MCF 10A (cell line): ENCODE results near the gene KRT86. TPM values are rescaled to one million over a fixed set of nuclear protein-coding genes. Genes with fewer than 3 reads are reported as not detected.
A peak's percentile ranks its signal among the peaks of the same experiment; 100 is the strongest.

Experiments used
- BruUV-seq: library from RNA; stranded (reverse); fragments of 400-500 nt; replicated peaks from 2 replicates; lab custom pipeline; 2021; lab: Mats Ljungman, UMichigan
- CTCF ChIA-PET: fragments of 300-600 bp; sonication (Branson Sonifier 250); formaldehyde crosslinking; extraction: SDS; loops from one replicate; lab custom pipeline; 2021; ENCODE audit warnings: antibody characterized with exemption, inconsistent platforms; lab: Yijun Ruan, JAX
- POLR2A ChIA-PET: fragments of 300-600, 350-650 bp; sonication (Branson Sonifier 250); formaldehyde crosslinking; extraction: SDS; loops from one replicate; lab custom pipeline; 2020; ENCODE audit warnings: antibody characterized with exemption, inconsistent platforms; lab: Yijun Ruan, JAX
- DNase-seq: peaks from one replicate; pipeline ENCODE4 v3.0.0-alpha.2; 2018; ENCODE audit not compliant: unreplicated experiment
- H3K27ac Mint-ChIP-seq: one replicate; pipeline ENCODE4 v1.8.0; 2022; ENCODE audit warnings: mild to moderate bottlenecking, low read depth, mixed read lengths; ENCODE audit not compliant: unreplicated experiment
- H3K27me3 Mint-ChIP-seq: one replicate; pipeline ENCODE4 v1.8.0; 2022; ENCODE audit warnings: mixed read lengths; ENCODE audit not compliant: insufficient read depth, unreplicated experiment
- H3K36me3 Mint-ChIP-seq: one replicate; pipeline ENCODE4 v1.8.0; 2022; ENCODE audit warnings: mild to moderate bottlenecking, moderate library complexity, mixed read lengths; ENCODE audit not compliant: insufficient read depth, unreplicated experiment
- H3K4me1 Mint-ChIP-seq: one replicate; pipeline ENCODE4 v1.8.0; 2022; ENCODE audit warnings: mixed read lengths; ENCODE audit not compliant: insufficient read depth, unreplicated experiment
- H3K4me3 Mint-ChIP-seq: one replicate; pipeline ENCODE4 v1.8.0; 2022; ENCODE audit warnings: mild to moderate bottlenecking, moderate library complexity, mixed read lengths; ENCODE audit not compliant: unreplicated experiment
- H3K9me3 Mint-ChIP-seq: one replicate; pipeline ENCODE4 v1.8.0; 2022; ENCODE audit warnings: mixed read lengths; ENCODE audit not compliant: unreplicated experiment
- CTCF ChIP-seq: fragments of 200-600 bp; IDR thresholded peaks from one replicate; pipeline ENCODE4 v1.8.0; 2022; ENCODE audit warnings: antibody characterized with exemption, mild to moderate bottlenecking; ENCODE audit not compliant: unreplicated experiment
- intact Hi-C: fragments of 100-400 bp; cut with micrococcal nuclease; formaldehyde crosslinking; loops from 2 replicates; pipeline ENCODE4 v1.14.1; 2022
- total RNA-seq: library from RNA; stranded (reverse); gene quantifications from 2 replicates; pipeline ENCODE4 v1.2.3, GENCODE V29; 2022

The KRT86 gene
- total RNA-seq, 1 experiment from 2014 or later, result 37.8 TPM

- POLR2A ChIA-PET, result interaction anchor here (0.7 to 4.1 kb wide), 27 partner anchors 7 to 241 kb away, joined by 3 to 37 read pairs (median 4); partner anchors contain the start of genes KRT5, KRT6A, KRT7 and KRT80
- CTCF ChIA-PET, result interaction anchor here (0.5 to 5.2 kb wide), 63 partner anchors 8 to 1185 kb away, joined by 3 to 70 read pairs (median 5); partner anchors contain the start of genes KRT1, KRT7 and KRT83
- TF ChIP-seq CTCF, result peak; percentile 98
- no peaks in the 10 kb centered on the region for H3K27me3 Mint-ChIP-seq
- H3K4me3 Mint-ChIP-seq, result peak overlapping the region; percentile 66
- peak; percentile 77 for DNase-seq
- peaks cover 40% of the 10 kb centered on the region for H3K4me1 Mint-ChIP-seq
- no TSS peak for BruUV-seq
- H3K27ac Mint-ChIP-seq, result peak overlapping the region; percentile 98
- H3K9me3 Mint-ChIP-seq, result no peaks in the 10 kb centered on the region
- H3K36me3 Mint-ChIP-seq, result no peaks in the 10 kb centered on the region
- intact Hi-C loops, result no loop called here
Measured at GRCh38 chr12:52278575-52279421, 4.4 kb downstream of the KRT86 start.

DNA sequence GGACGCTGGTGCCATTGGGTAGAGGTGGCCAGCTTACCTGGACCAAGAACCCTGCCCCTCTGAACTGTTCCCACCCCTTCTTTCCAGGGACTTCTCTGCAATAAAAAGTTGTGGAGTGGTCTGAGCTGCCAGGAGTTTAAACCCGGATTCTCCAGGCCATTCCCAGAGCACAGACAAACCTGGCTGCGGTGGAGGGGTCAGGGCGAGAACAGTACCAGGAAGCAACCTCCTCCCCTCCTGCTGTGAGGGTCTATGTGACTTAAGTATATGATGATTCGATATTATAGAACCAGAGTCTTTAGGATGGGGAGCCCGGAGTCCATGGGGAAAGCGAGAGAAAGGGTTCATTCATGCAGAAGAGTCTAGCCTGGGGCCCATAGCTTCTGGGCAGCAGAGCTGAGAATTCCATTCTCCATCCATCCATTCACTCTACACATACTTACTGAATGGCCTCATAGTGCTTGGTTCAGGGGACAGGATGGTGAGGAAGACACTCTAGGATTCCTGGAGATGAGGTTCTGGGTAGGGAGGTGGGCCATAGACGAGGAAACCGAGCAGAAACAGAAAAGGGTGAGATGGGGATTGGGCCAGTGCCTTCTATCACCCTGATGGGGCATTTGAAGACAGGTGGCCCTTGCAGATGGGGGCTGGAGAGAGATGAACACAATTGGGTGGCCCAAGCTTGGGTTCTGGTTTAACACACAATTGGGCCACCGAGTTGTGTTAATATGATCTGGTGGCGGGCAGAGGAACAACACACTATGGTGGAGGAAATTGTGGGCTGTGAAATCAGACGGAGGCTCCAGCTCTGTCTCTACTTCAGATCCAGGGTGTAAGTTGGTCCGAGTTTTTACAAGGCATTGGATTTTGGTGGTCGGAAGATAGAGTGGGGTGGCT is 5.2 kb downstream of the KRT86 start:
- Mint-ChIP-seq H3K9me3 (no peaks in the 10 kb centered on the region), H3K27me3 (no peaks in the 10 kb centered on the region), H3K4me3 (peak overlapping the region; percentile 50), H3K27ac (peak overlapping the region; percentile 98), H3K4me1 (peaks cover 45% of the 10 kb centered on the region), H3K36me3 (peaks cover under 1% of the 10 kb centered on the region)
- POLR2A ChIA-PET, result interaction anchor here (0.8 to 4.1 kb wide), 36 partner anchors 8 to 628 kb away, joined by 3 to 37 read pairs (median 6); partner anchors contain the start of genes KRT5, KRT6A, KRT7 and KRT80
- intact Hi-C loops, result loop anchor here (1.0 to 2.0 kb wide), 5 partner anchors 35 to 123 kb away; partner anchors contain the start of genes KRT7 and KRT80
- DNase-seq, result no peak
- TSS peak; percentile 88 for BruUV-seq
- TF ChIP-seq CTCF, result no peak
- CTCF ChIA-PET, result interaction anchor here (0.6 to 5.2 kb wide), 59 partner anchors 8 to 1981 kb away, joined by 3 to 70 read pairs (median 5); partner anchors contain the start of genes KRT1, KRT7 and KRT83

GRCh38 chr12:52280319-52280795 is 5.9 kb downstream of the KRT86 start:
- intact Hi-C loops, result loop anchor here (1.0 to 2.0 kb wide), 5 partner anchors 36 to 124 kb away; partner anchors contain the start of genes KRT7 and KRT80
- no TSS peak for BruUV-seq
- CTCF ChIA-PET, result interaction anchor here (0.6 to 5.2 kb wide), 27 partner anchors 10 to 1981 kb away, joined by 3 to 70 read pairs (median 9); partner anchors contain the start of gene KRT7
- peak; percentile 99 for DNase-seq
- Mint-ChIP-seq H3K4me1 (peaks cover 52% of the 10 kb centered on the region), H3K36me3 (peaks cover 7% of the 10 kb centered on the region), H3K27ac (peak overlapping the region; percentile 98), H3K9me3 (no peaks in the 10 kb centered on the region), H3K4me3 (peak overlapping the region; percentile 50), H3K27me3 (no peaks in the 10 kb centered on the region)
- POLR2A ChIA-PET, result interaction anchor here (0.8 to 4.1 kb wide), 43 partner anchors 9 to 627 kb away, joined by 3 to 37 read pairs (median 6); partner anchors contain the start of genes KRT5, KRT6A, KRT7 and KRT80
- no peak for TF ChIP-seq CTCF
